ENCODE data around the gene RAB20. TPM values are rescaled to one million over a fixed set of nuclear protein-coding genes. Genes with fewer than 3 reads are reported as not detected.
A peak's percentile ranks its signal among the peaks of the same experiment; 100 is the strongest.
"Not testable (repeated sequence)": the region's sequence is repeated elsewhere in the genome, so short reads cannot be mapped to it uniquely, and the experiment has no call there.

The RAB20 gene
- total RNA-seq, 2 experiments from 2014 or later: 3.9 to 4.2 TPM

DNA sequence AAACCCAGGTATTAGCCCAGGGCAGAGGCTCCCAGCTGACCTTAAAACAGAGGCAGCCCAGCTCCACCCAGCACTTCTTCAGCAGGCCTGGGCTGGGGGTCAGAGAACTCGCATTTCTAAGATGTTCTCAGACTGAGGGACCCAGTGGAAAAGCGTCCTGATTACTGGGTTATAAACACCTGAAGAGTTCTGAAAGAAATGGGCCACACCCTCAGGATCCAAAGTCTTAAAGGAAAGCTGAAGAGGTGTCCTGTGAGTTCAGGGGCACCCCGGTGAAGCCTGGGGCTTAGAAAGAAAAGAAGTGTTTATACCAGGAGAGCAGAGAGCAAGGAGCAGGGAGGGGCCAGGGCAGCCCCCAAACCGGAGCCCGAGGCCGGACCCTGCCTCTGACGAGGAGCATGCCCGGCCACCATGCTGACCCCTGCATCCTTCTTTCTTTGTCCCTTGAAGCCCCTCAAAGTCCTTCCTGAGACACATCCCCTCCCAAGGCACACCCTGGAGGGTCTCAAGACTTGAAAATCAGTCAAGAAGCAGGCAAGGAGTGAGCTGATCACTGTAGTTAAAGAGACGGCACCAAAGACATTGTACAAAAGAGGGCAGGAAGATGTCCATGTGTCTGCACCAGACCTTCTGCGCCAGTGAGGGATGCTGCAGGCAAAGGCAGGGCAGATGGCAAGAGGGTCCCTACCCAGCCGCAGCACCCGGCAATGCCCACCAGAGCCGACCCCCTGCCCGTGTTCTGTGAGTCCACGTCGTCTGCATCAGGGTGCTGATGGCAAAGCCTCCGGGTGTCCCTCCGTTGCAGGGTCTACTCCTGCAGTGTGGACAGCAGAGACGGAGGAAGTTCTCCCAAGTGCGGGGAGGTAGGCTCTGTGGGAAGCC, 10.6 kb upstream of the RAB20 start:
- ChIA-PET CTCF (no interaction called here), POLR2A (no interaction called here)
- Mint-ChIP-seq H3K36me3 (ENCODE audit: low read depth) (no peaks in the 10 kb centered on the region), H3K4me3 (no peak overlapping the region), H3K27ac (no peak overlapping the region), H3K9me3 (ENCODE audit: insufficient read depth) (no peaks in the 10 kb centered on the region), H3K4me1 (ENCODE audit: low read depth) (peaks cover 15% of the 10 kb centered on the region), H3K27me3 (ENCODE audit: low read depth) (peaks cover 44% of the 10 kb centered on the region)
- DNase-seq (no peak), ATAC-seq (no peak)

DNA sequence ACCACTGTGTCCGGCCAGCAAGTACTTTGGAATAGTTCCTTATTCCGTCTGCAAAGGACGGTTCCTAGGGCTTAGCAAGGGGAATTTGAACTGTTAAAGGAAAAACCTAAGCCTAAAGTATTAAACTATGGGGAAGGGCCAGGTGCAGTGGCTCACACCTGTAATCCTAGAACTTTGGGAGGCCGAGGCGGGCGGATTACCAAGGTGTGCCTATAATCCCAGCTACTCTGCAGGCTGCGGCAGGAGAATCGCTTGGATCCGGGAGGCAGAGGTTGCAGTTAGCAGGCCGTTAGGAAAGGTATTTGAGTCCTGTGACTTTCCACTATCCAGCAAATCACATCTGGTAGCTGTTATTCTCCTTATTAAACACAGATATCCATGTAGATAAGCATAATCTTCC, 9.4 kb upstream of the RAB20 start:
- no peaks in the 10 kb centered on the region for H3K36me3 Mint-ChIP-seq (ENCODE audit: low read depth)
- ChIA-PET POLR2A (no interaction called here), CTCF (no interaction called here)
- H3K27me3 Mint-ChIP-seq (ENCODE audit: low read depth): peaks cover 41% of the 10 kb centered on the region
- H3K4me3 Mint-ChIP-seq: no peak overlapping the region
- H3K9me3 Mint-ChIP-seq (ENCODE audit: insufficient read depth): no peaks in the 10 kb centered on the region
- DNase-seq (no peak), ATAC-seq (no peak)
- H3K4me1 Mint-ChIP-seq (ENCODE audit: low read depth): peaks cover 11% of the 10 kb centered on the region
- H3K27ac Mint-ChIP-seq: no peak overlapping the region

- DNase-seq; ATAC-seq; H3K9me3 Mint-ChIP-seq (ENCODE audit: insufficient read depth); H3K4me3 Mint-ChIP-seq; H3K27ac Mint-ChIP-seq; H3K4me1 Mint-ChIP-seq (ENCODE audit: low read depth); H3K36me3 Mint-ChIP-seq (ENCODE audit: low read depth); CTCF ChIA-PET: not testable (repeated sequence)
- POLR2A ChIA-PET: interaction anchor here (0.6 kb wide), 1 partner anchor 237 kb away, joined by 3 read pairs; no protein-coding TSS in a partner anchor
- peaks cover 34% of the 10 kb centered on the region for H3K27me3 Mint-ChIP-seq (ENCODE audit: low read depth)
These were observed 8.4 kb upstream of the RAB20 start for GRCh38 chr13:110569962-110570361.

- ATAC-seq (no peak), DNase-seq (no peak)
- ChIA-PET POLR2A (no interaction called here), CTCF (no interaction called here)
- Mint-ChIP-seq H3K4me3 (no peak overlapping the region), H3K27ac (no peak overlapping the region), H3K27me3 (ENCODE audit: low read depth) (peaks cover 38% of the 10 kb centered on the region), H3K36me3 (ENCODE audit: low read depth) (no peaks in the 10 kb centered on the region), H3K4me1 (ENCODE audit: low read depth) (peaks cover 3% of the 10 kb centered on the region), H3K9me3 (ENCODE audit: insufficient read depth) (no peaks in the 10 kb centered on the region)
These were observed 7.1 kb upstream of the RAB20 start for GRCh38 chr13:110568612-110569011.

DNA sequence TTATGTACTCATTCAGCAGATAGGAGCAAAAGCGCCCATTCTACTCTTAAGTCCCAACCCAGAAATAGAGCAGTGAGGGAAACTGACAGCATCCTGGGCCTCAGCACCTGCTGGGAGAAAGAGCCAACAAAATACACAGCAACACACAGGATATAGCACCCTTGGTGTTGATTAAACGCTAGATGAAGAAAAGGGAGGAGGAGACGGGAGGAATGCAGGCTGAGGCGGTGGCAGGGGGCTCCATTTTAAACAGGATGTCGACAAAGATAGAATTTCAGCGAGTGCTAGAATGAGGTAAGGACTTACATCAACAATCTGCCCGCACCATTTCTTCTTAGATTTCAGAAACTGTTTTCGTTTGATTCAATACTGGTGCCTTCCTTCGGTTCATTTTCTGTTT, 4.6 kb upstream of the RAB20 start:
- ATAC-seq (no peak), DNase-seq (no peak)
- Mint-ChIP-seq H3K4me3 (no peak overlapping the region), H3K27ac (no peak overlapping the region), H3K27me3 (ENCODE audit: low read depth) (peaks cover 37% of the 10 kb centered on the region), H3K36me3 (ENCODE audit: low read depth) (no peaks in the 10 kb centered on the region), H3K9me3 (ENCODE audit: insufficient read depth) (no peaks in the 10 kb centered on the region), H3K4me1 (ENCODE audit: low read depth) (peaks cover 18% of the 10 kb centered on the region)
- CTCF ChIA-PET: no interaction called here
- POLR2A ChIA-PET: no interaction called here

DNA sequence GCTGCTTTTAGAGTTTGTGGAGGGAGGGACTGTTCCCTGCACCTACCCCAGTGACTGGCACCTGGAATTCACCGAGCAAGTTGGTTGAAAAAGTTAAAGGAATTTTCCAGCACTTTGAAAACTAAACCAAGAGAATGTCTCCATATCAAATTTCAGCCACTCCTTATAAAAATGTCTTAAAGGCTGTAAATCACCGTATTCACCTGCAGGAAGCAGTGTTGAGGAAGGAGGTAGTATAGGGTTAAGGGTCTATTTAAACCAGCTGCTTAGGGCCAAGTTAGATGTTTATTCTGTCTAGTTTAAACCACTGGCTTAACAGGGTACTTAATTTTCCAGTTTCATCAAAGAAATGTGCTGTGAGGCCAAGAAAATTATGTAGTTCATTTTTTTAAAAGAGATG, 3.8 kb upstream of the RAB20 start:
- no peak for ATAC-seq
- no peak overlapping the region for H3K27ac Mint-ChIP-seq
- H3K4me1 Mint-ChIP-seq (ENCODE audit: low read depth): peaks cover 25% of the 10 kb centered on the region
- peaks cover 35% of the 10 kb centered on the region for H3K27me3 Mint-ChIP-seq (ENCODE audit: low read depth)
- H3K9me3 Mint-ChIP-seq (ENCODE audit: insufficient read depth): no peaks in the 10 kb centered on the region
- POLR2A ChIA-PET: no interaction called here
- CTCF ChIA-PET: no interaction called here
- no peaks in the 10 kb centered on the region for H3K36me3 Mint-ChIP-seq (ENCODE audit: low read depth)
- no peak overlapping the region for H3K4me3 Mint-ChIP-seq
- no peak for DNase-seq

- ChIA-PET POLR2A (no interaction called here), CTCF (no interaction called here)
- Mint-ChIP-seq H3K27me3 (ENCODE audit: low read depth) (peaks cover 31% of the 10 kb centered on the region), H3K27ac (no peak overlapping the region), H3K4me3 (no peak overlapping the region), H3K36me3 (ENCODE audit: low read depth) (no peaks in the 10 kb centered on the region), H3K4me1 (ENCODE audit: low read depth) (peaks cover 28% of the 10 kb centered on the region), H3K9me3 (ENCODE audit: insufficient read depth) (no peaks in the 10 kb centered on the region)
- DNase-seq: no peak
- ATAC-seq: no peak
These were observed 3.0 kb upstream of the RAB20 start for GRCh38 chr13:110564472-110564985.

- H3K4me3 Mint-ChIP-seq: no peak overlapping the region
- no peak overlapping the region for H3K27ac Mint-ChIP-seq
- peaks cover 31% of the 10 kb centered on the region for H3K27me3 Mint-ChIP-seq (ENCODE audit: low read depth)
- peaks cover 28% of the 10 kb centered on the region for H3K4me1 Mint-ChIP-seq (ENCODE audit: low read depth)
- H3K9me3 Mint-ChIP-seq (ENCODE audit: insufficient read depth): no peaks in the 10 kb centered on the region
- DNase-seq (no peak), ATAC-seq (no peak)
- CTCF ChIA-PET: no interaction called here
- H3K36me3 Mint-ChIP-seq (ENCODE audit: low read depth): peaks cover 2% of the 10 kb centered on the region
- POLR2A ChIA-PET: no interaction called here
These were observed 1.9 kb upstream of the RAB20 start for GRCh38 chr13:110563463-110563774.

DNA sequence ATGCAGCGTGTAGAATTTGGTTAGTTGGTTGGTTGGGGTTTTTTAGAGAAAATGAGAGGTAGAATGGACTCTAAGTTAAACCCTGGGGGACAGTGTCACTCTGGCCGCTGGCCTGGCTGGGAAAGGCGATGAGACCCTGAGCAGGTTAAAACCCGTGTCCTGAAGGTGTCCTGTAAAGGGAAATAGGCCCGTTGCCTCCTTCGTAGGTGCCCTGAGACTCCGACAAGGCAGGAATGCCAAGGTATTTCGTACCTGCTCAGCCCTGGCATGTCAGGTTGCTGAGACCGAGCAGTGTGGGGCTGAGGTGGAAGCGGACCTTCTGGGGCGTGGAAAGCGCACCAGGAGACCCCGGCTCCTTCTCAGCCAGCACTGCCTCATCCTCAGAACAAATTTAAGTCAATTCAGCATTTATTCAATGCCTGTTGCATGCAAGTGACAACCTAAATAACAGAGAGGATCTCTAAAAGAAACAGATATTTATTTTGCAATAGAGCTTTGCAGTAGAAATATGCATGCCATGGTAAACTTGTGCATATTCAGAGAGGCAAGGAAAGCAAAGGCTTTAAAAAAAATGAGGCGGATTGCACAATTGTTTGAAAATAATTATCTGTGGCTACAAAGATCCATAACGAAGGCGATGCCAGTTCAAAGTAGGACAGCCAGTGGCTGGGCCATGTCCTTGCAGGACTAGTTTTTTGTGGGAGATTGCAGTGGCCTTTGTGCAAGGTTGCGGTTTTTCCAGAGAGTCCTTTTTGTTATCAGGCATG, 1.4 kb upstream of the RAB20 start:
- ChIA-PET POLR2A (no interaction called here), CTCF (no interaction called here)
- ATAC-seq (no peak), DNase-seq (no peak)
- Mint-ChIP-seq H3K36me3 (ENCODE audit: low read depth) (peaks cover 2% of the 10 kb centered on the region), H3K9me3 (ENCODE audit: insufficient read depth) (no peaks in the 10 kb centered on the region), H3K27ac (no peak overlapping the region), H3K27me3 (ENCODE audit: low read depth) (peaks cover 30% of the 10 kb centered on the region), H3K4me1 (ENCODE audit: low read depth) (peaks cover 28% of the 10 kb centered on the region), H3K4me3 (peak overlapping the region; percentile 93)

DNA sequence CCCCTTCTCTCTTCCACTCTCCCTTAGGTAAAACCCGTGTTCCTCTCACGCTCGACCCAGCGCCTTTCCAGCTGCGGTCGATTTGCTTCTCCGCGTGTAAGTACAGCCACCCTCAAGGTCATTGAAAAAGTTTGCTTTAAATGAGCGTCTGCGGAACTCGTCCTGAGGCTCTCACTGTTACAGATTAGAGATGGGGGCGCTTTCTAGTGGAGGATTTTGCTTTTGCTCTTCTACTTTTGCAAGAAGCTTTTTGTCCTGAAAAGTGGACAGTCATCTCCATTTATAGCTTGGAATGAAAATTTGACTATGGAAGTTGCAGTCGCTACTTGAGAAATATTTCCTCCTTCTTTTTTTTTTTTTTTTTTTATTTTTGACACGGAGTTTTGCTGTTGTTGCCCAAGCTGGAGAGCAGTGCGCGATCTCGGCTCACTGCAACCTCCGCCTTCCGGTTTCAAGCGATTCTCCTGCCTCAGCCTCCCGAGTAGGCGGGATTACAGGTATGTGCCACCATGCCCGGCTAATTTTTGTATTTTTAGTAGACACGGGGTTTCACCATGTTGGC, 595 bp upstream of the RAB20 start:
- H3K9me3 Mint-ChIP-seq (ENCODE audit: insufficient read depth): no peaks in the 10 kb centered on the region
- H3K27me3 Mint-ChIP-seq (ENCODE audit: low read depth): peaks cover 23% of the 10 kb centered on the region
- H3K36me3 Mint-ChIP-seq (ENCODE audit: low read depth): peaks cover 2% of the 10 kb centered on the region
- POLR2A ChIA-PET: no interaction called here
- H3K4me1 Mint-ChIP-seq (ENCODE audit: low read depth): peaks cover 28% of the 10 kb centered on the region
- peak overlapping the region; percentile 78 for H3K27ac Mint-ChIP-seq
- no peak for DNase-seq
- no peak for ATAC-seq
- CTCF ChIA-PET: no interaction called here
- peak overlapping the region; percentile 93 for H3K4me3 Mint-ChIP-seq

GRCh38 chr13:110560601-110561343, 750 bp downstream of the RAB20 start:
- ATAC-seq (peak; percentile 14), DNase-seq (no peak)
- Mint-ChIP-seq H3K9me3 (ENCODE audit: insufficient read depth) (no peaks in the 10 kb centered on the region), H3K36me3 (ENCODE audit: low read depth) (peaks cover 2% of the 10 kb centered on the region), H3K27ac (peak overlapping the region; percentile 40), H3K27me3 (ENCODE audit: low read depth) (peaks cover 20% of the 10 kb centered on the region), H3K4me3 (peak overlapping the region; percentile 80), H3K4me1 (ENCODE audit: low read depth) (peaks cover 34% of the 10 kb centered on the region)
- ChIA-PET POLR2A (no interaction called here), CTCF (no interaction called here)

GRCh38 chr13:110559986-110560385, 1.5 kb downstream of the RAB20 start:
- Mint-ChIP-seq H3K4me1 (ENCODE audit: low read depth) (peaks cover 35% of the 10 kb centered on the region), H3K9me3 (ENCODE audit: insufficient read depth) (no peaks in the 10 kb centered on the region), H3K27me3 (ENCODE audit: low read depth) (peaks cover 19% of the 10 kb centered on the region), H3K4me3 (no peak overlapping the region), H3K36me3 (ENCODE audit: low read depth) (peaks cover 2% of the 10 kb centered on the region), H3K27ac (no peak overlapping the region)
- POLR2A ChIA-PET: no interaction called here
- DNase-seq: no peak
- no peak for ATAC-seq
- CTCF ChIA-PET: interaction anchor here (0.6 kb wide), 1 partner anchor 382 kb away, joined by 3 read pairs; no protein-coding TSS in a partner anchor
